Activated CD8-positive, alpha-beta T cell treated with anti-CD3 and anti-CD28 coated beads, Interleukin-2, amount 10 ng/mL, durations not matched to agents 7 days and 5 days (primary cell): ENCODE results near the gene NLGN4Y. TPM values are rescaled to one million over a fixed set of nuclear protein-coding genes. Genes with fewer than 3 reads are reported as not detected.
"Not testable (repeated sequence)": the region's sequence is repeated elsewhere in the genome, so short reads cannot be mapped to it uniquely, and the experiment has no call there.

ENCODE experiments used
- ATAC-seq: fragments of 150-1000 bp; cut with Tn5 transposase; one replicate; pipeline ENCODE4 v1.10.0; 2021; ENCODE audit warnings: moderate library complexity
- CTCF ChIA-PET: fragments of 350-600 bp; sonication (Branson Sonifier 250); formaldehyde crosslinking; loops from one replicate; lab custom pipeline; 2021; ENCODE audit warnings: antibody characterized with exemption; lab: Charles Lee
- POLR2A ChIA-PET: fragments of 350-600 bp; sonication (Branson Sonifier 250); formaldehyde crosslinking; loops from one replicate; lab custom pipeline; 2021; ENCODE audit warnings: antibody characterized with exemption; lab: Charles Lee
- DNase-seq: peaks from one replicate; pipeline ENCODE4 v3.0.0-alpha.2; 2020
- H3K27ac Mint-ChIP-seq: one replicate; pipeline ENCODE4 v1.8.0; 2021; ENCODE audit warnings: mild to moderate bottlenecking, mixed read lengths
- H3K27me3 Mint-ChIP-seq: one replicate; pipeline ENCODE4 v1.8.0; 2021; ENCODE audit warnings: low read depth, mixed read lengths
- H3K36me3 Mint-ChIP-seq: one replicate; pipeline ENCODE4 v1.8.0; 2021; ENCODE audit warnings: low read depth, mixed read lengths
- H3K4me1 Mint-ChIP-seq: one replicate; pipeline ENCODE4 v1.8.0; 2021; ENCODE audit warnings: low read depth, mixed read lengths
- H3K4me3 Mint-ChIP-seq: one replicate; pipeline ENCODE4 v1.8.0; 2021; ENCODE audit warnings: mild to moderate bottlenecking, mixed read lengths
- H3K9me3 Mint-ChIP-seq: one replicate; pipeline ENCODE4 v1.8.0; 2022; ENCODE audit warnings: mixed read lengths; ENCODE audit not compliant: insufficient read depth
- total RNA-seq, 2 experiments: library from RNA; stranded (reverse); gene quantifications; one replicate each; pipeline ENCODE4 v1.2.3, GENCODE V29; 2021

The NLGN4Y gene
- total RNA-seq, 2 experiments from 2014 or later = 0.05 TPM; not detected in 1

- no peaks in the 10 kb centered on the region for H3K27me3 Mint-ChIP-seq
- CTCF ChIA-PET = no interaction called here
- no peak overlapping the region for H3K27ac Mint-ChIP-seq
- no peaks in the 10 kb centered on the region for H3K36me3 Mint-ChIP-seq
- DNase-seq = no peak
- H3K9me3 Mint-ChIP-seq = peaks cover 5% of the 10 kb centered on the region
- POLR2A ChIA-PET = no interaction called here
- H3K4me3 Mint-ChIP-seq = no peak overlapping the region
- no peaks in the 10 kb centered on the region for H3K4me1 Mint-ChIP-seq
- no peak for ATAC-seq
Measured at GRCh38 chrY:14818452-14818851, 294.1 kb downstream of the NLGN4Y start.

- no peaks in the 10 kb centered on the region for H3K27me3 Mint-ChIP-seq
- ChIA-PET POLR2A (no interaction called here), CTCF (no interaction called here)
Measured at GRCh38 chrY:14822201-14822600, 297.9 kb downstream of the NLGN4Y start.

GRCh38 chrY:14822906-14823305 is 298.6 kb downstream of the NLGN4Y start:
- ChIA-PET POLR2A (no interaction called here), CTCF (no interaction called here)
- Mint-ChIP-seq H3K4me3 (no peak overlapping the region), H3K27ac (no peak overlapping the region), H3K9me3 (no peaks in the 10 kb centered on the region), H3K36me3 (no peaks in the 10 kb centered on the region), H3K4me1 (no peaks in the 10 kb centered on the region), H3K27me3 (no peaks in the 10 kb centered on the region)
- ATAC-seq = no peak
- no peak for DNase-seq

More at GRCh38 chrY:14822201-14822600, 297.9 kb downstream of the NLGN4Y start:
- Mint-ChIP-seq H3K4me1 (no peaks in the 10 kb centered on the region), H3K36me3 (no peaks in the 10 kb centered on the region), H3K9me3 (no peaks in the 10 kb centered on the region), H3K27ac (no peak overlapping the region), H3K4me3 (no peak overlapping the region)
- ATAC-seq (no peak), DNase-seq (no peak)

GRCh38 chrY:14824583-14824982 is 300.3 kb downstream of the NLGN4Y start:
- ChIA-PET POLR2A (no interaction called here), CTCF (no interaction called here)
- no peak for DNase-seq
- H3K36me3 Mint-ChIP-seq = no peaks in the 10 kb centered on the region
- no peak for ATAC-seq
- H3K4me3 Mint-ChIP-seq = no peak overlapping the region
- no peaks in the 10 kb centered on the region for H3K27me3 Mint-ChIP-seq
- H3K27ac Mint-ChIP-seq = no peak overlapping the region
- no peaks in the 10 kb centered on the region for H3K4me1 Mint-ChIP-seq
- no peaks in the 10 kb centered on the region for H3K9me3 Mint-ChIP-seq

- ChIA-PET POLR2A (no interaction called here), CTCF (no interaction called here)
- H3K4me3 Mint-ChIP-seq = no peak overlapping the region
- H3K27me3 Mint-ChIP-seq = no peaks in the 10 kb centered on the region
- H3K27ac Mint-ChIP-seq = no peak overlapping the region
- H3K9me3 Mint-ChIP-seq = no peaks in the 10 kb centered on the region
- ATAC-seq = no peak
- DNase-seq = no peak
- no peaks in the 10 kb centered on the region for H3K4me1 Mint-ChIP-seq
- H3K36me3 Mint-ChIP-seq = no peaks in the 10 kb centered on the region
Measured at GRCh38 chrY:14825728-14826127, 301.4 kb downstream of the NLGN4Y start.

GRCh38 chrY:14828531-14828930 is 304.2 kb downstream of the NLGN4Y start:
- H3K27me3 Mint-ChIP-seq = no peaks in the 10 kb centered on the region
- H3K4me1 Mint-ChIP-seq = no peaks in the 10 kb centered on the region
- H3K36me3 Mint-ChIP-seq = no peaks in the 10 kb centered on the region
- no peak for DNase-seq
- POLR2A ChIA-PET = no interaction called here
- H3K9me3 Mint-ChIP-seq = peaks cover 3% of the 10 kb centered on the region
- H3K4me3 Mint-ChIP-seq = no peak overlapping the region
- CTCF ChIA-PET = no interaction called here
- no peak overlapping the region for H3K27ac Mint-ChIP-seq
- ATAC-seq = no peak

- no peaks in the 10 kb centered on the region for H3K4me1 Mint-ChIP-seq
- H3K27ac Mint-ChIP-seq = no peak overlapping the region
- peaks cover 3% of the 10 kb centered on the region for H3K9me3 Mint-ChIP-seq
- ChIA-PET CTCF (no interaction called here), POLR2A (no interaction called here)
- H3K27me3 Mint-ChIP-seq = no peaks in the 10 kb centered on the region
- H3K4me3 Mint-ChIP-seq = no peak overlapping the region
- ATAC-seq = no peak
- H3K36me3 Mint-ChIP-seq = no peaks in the 10 kb centered on the region
- no peak for DNase-seq
Measured at GRCh38 chrY:14829366-14829885, 305.1 kb downstream of the NLGN4Y start.

GRCh38 chrY:14834103-14835060 is 310.1 kb downstream of the NLGN4Y start:
- ChIA-PET POLR2A (no interaction called here), CTCF (no interaction called here)
- Mint-ChIP-seq H3K27ac (no peak overlapping the region), H3K36me3 (no peaks in the 10 kb centered on the region), H3K4me1 (no peaks in the 10 kb centered on the region), H3K9me3 (peaks cover 3% of the 10 kb centered on the region), H3K4me3 (no peak overlapping the region), H3K27me3 (no peaks in the 10 kb centered on the region)
- ATAC-seq (no peak), DNase-seq (no peak)

- no peaks in the 10 kb centered on the region for H3K36me3 Mint-ChIP-seq
- H3K9me3 Mint-ChIP-seq = peaks cover 3% of the 10 kb centered on the region
- ATAC-seq (no peak), DNase-seq (no peak)
- CTCF ChIA-PET = no interaction called here
- H3K27ac Mint-ChIP-seq = no peak overlapping the region
- no peaks in the 10 kb centered on the region for H3K27me3 Mint-ChIP-seq
- no peaks in the 10 kb centered on the region for H3K4me1 Mint-ChIP-seq
- H3K4me3 Mint-ChIP-seq = no peak overlapping the region
- POLR2A ChIA-PET = no interaction called here
Measured at GRCh38 chrY:14837466-14837865, 313.1 kb downstream of the NLGN4Y start.

- Mint-ChIP-seq H3K9me3 (no peaks in the 10 kb centered on the region), H3K27me3 (no peaks in the 10 kb centered on the region), H3K27ac (no peak overlapping the region), H3K36me3 (no peaks in the 10 kb centered on the region), H3K4me3 (no peak overlapping the region), H3K4me1 (no peaks in the 10 kb centered on the region)
- POLR2A ChIA-PET = no interaction called here
- CTCF ChIA-PET = no interaction called here
- no peak for DNase-seq
- no peak for ATAC-seq
Measured at GRCh38 chrY:14850734-14851133, 326.4 kb downstream of the NLGN4Y start.

- Mint-ChIP-seq H3K9me3 (peaks cover 3% of the 10 kb centered on the region), H3K27ac (no peak overlapping the region), H3K4me3 (no peak overlapping the region), H3K4me1 (no peaks in the 10 kb centered on the region), H3K36me3 (no peaks in the 10 kb centered on the region), H3K27me3 (no peaks in the 10 kb centered on the region)
- ChIA-PET CTCF (no interaction called here), POLR2A (no interaction called here)
- DNase-seq (no peak), ATAC-seq (no peak)
Measured at GRCh38 chrY:14860448-14860847, 336.1 kb downstream of the NLGN4Y start.

- ATAC-seq, H3K27ac Mint-ChIP-seq, DNase-seq, CTCF ChIA-PET, H3K27me3 Mint-ChIP-seq, H3K36me3 Mint-ChIP-seq, H3K4me3 Mint-ChIP-seq, H3K9me3 Mint-ChIP-seq, POLR2A ChIA-PET, H3K4me1 Mint-ChIP-seq: not testable (repeated sequence)
Measured at GRCh38 chrY:14861033-14861432, 336.7 kb downstream of the NLGN4Y start.
